Lung (tissue), 12 donors: Measurements from ENCODE around the gene TCF7. TPM values are rescaled to one million over a fixed set of nuclear protein-coding genes. Genes with fewer than 3 reads are reported as not detected.

Experiments
- ATAC-seq: fragments of 200-7000 bp; cut with Tn5 transposase; one replicate; pipeline ENCODE4 v1.9.1; 2020; ENCODE audit warnings: moderate number of reproducible peaks; ENCODE audit not compliant: insufficient read depth, low FRiP score
- DNase-seq, 3 donors: peaks; one replicate each; pipeline ENCODE4 v3.0.0-alpha.2; 2013 to 2017
- H3K27ac ChIP-seq, 2 donors: one replicate each; pipeline ENCODE4 v1.5.1; 2013; ENCODE audit warnings: mild to moderate bottlenecking in 2 of 2, moderate library complexity in 2 of 2, control low read depth in 1 of 2, inconsistent platforms in 1 of 2, low read depth in 1 of 2, low read length in 1 of 2
- H3K27me3 ChIP-seq, 3 donors: one replicate each; pipeline ENCODE4 v1.5.1; 2013; ENCODE audit warnings: low read length in 2 of 3; ENCODE audit not compliant: control insufficient read depth in 3 of 3, insufficient read depth in 3 of 3
- H3K36me3 ChIP-seq, 4 donors: one replicate each; pipeline ENCODE4 v1.5.1; 2013; ENCODE audit warnings: low read length in 4 of 4, mild to moderate bottlenecking in 1 of 4, moderate library complexity in 1 of 4; ENCODE audit not compliant: control insufficient read depth in 4 of 4, insufficient read depth in 4 of 4
- H3K4me1 ChIP-seq, 5 donors: one replicate each; pipeline ENCODE4 v1.5.1; 2013; ENCODE audit warnings: low read length in 5 of 5, mild to moderate bottlenecking in 2 of 5, moderate library complexity in 1 of 5; ENCODE audit not compliant: control insufficient read depth in 5 of 5, insufficient read depth in 5 of 5
- H3K4me3 ChIP-seq: one replicate; pipeline ENCODE4 v1.5.1; 2013; ENCODE audit warnings: mild to moderate bottlenecking, control low read depth, moderate library complexity
- H3K9ac ChIP-seq, 2 donors: one replicate each; pipeline ENCODE4 v1.5.1; 2013; ENCODE audit warnings: low read length in 2 of 2, control low read depth in 1 of 2; ENCODE audit not compliant: insufficient read depth in 1 of 2
- H3K9me3 ChIP-seq, 4 donors: one replicate each; pipeline ENCODE4 v1.5.1; 2013; ENCODE audit warnings: low read length in 3 of 4, mild to moderate bottlenecking in 1 of 4, moderate library complexity in 1 of 4; ENCODE audit not compliant: control insufficient read depth in 4 of 4, insufficient read depth in 3 of 4
- WGBS, 2 donors: extraction: QIAGEN DNeasy Blood & Tissue Kit; methylation state at CpG; one replicate each; pipeline ENCODE4 v1.1.7; 2013; 5-methylcytosine and 5-hydroxymethylcytosine counted together
- polyA plus RNA-seq, 2 donors: library from polyadenylated mRNA; stranded (reverse); fragments of 200-250 nt; gene quantifications; one replicate each; pipeline ENCODE4 v1.2.1, GENCODE V29; 2013
- total RNA-seq, 2 donors: library from RNA; depleted of rRNA in 1 of 2; stranded (reverse); fragments of >200 nt in 1 of 2; gene quantifications; one replicate each; pipeline ENCODE4 v1.2.1, GENCODE V29; 2014 to 2021
- TF ChIP-seq, protein P1 (sequence below): IDR thresholded peaks from 2 replicates; pipeline ENCODE4 v1.5.1; 2012; ENCODE audit warnings: mild to moderate bottlenecking; ENCODE audit errors: control extremely low read depth, extremely low read depth
- donor health status: control.
- donor health status: control.
- donor health status: Bipolar disorder and iron deficiency.
- donor health status: healthy.
- donor health status: DM: yes; HTN: yes; CAD: no.

Gene TCF7
- total and polyA plus RNA-seq, 4 donors, result 2.9 to 6.0 (median 3.4) TPM

DNA sequence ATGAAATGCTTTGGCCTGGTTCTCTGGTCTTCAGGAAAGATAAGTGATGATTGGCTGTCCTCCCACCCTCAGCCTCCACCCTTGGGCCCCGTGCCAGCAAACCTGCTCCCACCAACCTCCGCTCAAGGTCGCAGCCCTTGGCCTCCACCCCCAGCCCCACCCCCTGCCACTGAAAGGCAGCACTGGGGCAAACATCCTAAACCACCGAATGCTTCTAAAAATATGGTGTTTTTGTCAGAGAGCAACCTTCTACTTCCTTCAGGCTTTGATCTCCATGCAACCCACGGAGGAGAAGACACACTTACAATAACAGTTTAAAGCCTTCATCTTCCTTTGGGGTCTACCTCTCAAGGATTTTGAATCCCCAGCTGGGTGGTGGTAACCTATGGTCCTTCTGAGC is 24.0 kb upstream of the TCF7 start:
- Histone ChIP-seq H3K9me3 (no peaks in the 10 kb centered on the region), H3K27me3 (no peaks in the 10 kb centered on the region), H3K4me3 (no peak overlapping the region), H3K9ac (no peak overlapping the region), H3K4me1 (no peaks in the 10 kb centered on the region), H3K27ac (no peak overlapping the region), H3K36me3 (no peaks in the 10 kb centered on the region)
- WGBS, 2 donors, result 51 to 61% methylated on average over 5 of the region's 5 CpGs
- DNase-seq (no peak), ATAC-seq (no peak)
- TF ChIP-seq, protein P1, sequence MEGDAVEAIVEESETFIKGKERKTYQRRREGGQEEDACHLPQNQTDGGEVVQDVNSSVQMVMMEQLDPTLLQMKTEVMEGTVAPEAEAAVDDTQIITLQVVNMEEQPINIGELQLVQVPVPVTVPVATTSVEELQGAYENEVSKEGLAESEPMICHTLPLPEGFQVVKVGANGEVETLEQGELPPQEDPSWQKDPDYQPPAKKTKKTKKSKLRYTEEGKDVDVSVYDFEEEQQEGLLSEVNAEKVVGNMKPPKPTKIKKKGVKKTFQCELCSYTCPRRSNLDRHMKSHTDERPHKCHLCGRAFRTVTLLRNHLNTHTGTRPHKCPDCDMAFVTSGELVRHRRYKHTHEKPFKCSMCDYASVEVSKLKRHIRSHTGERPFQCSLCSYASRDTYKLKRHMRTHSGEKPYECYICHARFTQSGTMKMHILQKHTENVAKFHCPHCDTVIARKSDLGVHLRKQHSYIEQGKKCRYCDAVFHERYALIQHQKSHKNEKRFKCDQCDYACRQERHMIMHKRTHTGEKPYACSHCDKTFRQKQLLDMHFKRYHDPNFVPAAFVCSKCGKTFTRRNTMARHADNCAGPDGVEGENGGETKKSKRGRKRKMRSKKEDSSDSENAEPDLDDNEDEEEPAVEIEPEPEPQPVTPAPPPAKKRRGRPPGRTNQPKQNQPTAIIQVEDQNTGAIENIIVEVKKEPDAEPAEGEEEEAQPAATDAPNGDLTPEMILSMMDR, result no peak

DNA sequence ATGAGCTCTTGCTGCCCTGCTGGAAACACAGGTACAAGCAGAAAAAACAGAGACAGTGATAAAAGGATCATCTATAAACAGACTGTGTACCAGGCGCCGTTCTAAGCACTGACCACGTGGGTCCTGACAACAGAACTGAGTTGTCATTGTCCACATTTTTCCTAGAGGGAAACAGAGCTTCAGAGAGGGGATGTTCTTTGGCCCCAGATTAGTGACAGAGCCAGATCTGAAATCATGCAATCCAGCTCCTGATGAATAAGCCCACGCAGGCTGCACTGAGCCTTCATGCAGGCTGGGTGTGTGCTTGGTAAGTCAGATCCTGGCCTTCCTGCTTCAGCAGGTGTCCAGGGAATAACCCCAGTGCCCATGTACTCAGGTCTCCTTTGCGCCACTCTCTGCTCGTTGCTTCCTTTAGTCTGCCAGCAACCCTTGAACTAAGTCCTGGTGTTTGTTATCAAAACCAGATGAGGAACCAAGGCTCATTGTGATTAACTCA is 22.8 kb upstream of the TCF7 start:
- 77 to 80% methylated on average over 6 of the region's 6 CpGs for WGBS, 2 donors
- Histone ChIP-seq H3K27ac (no peak overlapping the region), H3K27me3 (no peaks in the 10 kb centered on the region), H3K4me1 (no peaks in the 10 kb centered on the region), H3K36me3 (no peaks in the 10 kb centered on the region), H3K9ac (no peak overlapping the region), H3K4me3 (no peak overlapping the region), H3K9me3 (no peaks in the 10 kb centered on the region)
- TF ChIP-seq, protein P1, result no peak
- no peak for ATAC-seq
- no peak for DNase-seq

DNA sequence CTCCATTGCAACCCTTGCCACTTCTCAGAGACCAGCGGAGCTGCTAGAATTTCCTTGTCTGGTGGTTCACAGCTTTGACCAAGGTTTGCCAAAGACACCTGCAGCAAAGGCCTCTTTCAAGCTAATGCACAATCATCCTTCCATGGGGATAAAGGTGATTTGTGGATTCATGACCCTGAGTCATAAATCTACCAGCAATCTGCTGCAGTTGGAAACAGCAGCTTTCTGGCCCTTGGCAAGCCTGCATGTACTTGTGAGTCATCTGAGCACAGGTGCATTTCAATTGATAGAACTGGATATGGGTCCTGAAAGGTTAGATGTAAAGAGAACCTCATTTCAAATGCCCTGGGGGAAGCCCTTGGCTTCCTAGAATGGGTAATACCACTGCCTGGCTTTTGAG is 21.6 kb upstream of the TCF7 start:
- no peak for DNase-seq
- WGBS, 2 donors, result 48 to 98% methylated on average over 1 of the region's 1 CpG
- Histone ChIP-seq H3K9ac (no peak overlapping the region), H3K36me3 (no peaks in the 10 kb centered on the region), H3K9me3 (no peaks in the 10 kb centered on the region), H3K27ac (no peak overlapping the region), H3K4me1 (no peaks in the 10 kb centered on the region), H3K4me3 (no peak overlapping the region), H3K27me3 (no peaks in the 10 kb centered on the region)
- TF ChIP-seq, protein P1, result no peak
- no peak for ATAC-seq

DNA sequence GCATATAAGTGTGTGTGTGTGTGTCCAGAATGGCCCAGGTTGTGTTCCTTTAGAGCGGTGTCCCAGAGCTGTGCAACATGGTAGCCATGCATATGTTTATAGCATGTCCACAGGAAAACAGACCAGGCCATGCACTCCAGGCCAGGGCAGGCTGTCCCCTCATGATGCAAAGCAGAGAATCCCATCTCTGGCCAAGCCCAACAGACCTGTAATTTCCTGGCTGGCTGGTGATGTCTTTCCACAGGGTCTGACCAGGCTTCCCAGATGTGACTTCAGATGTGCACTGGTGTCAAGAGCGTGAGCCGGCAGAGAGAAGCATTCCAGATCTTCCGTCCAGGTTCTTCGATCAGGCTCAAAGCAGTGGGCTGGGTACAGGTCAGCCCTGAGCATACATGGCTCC is 21.1 kb upstream of the TCF7 start:
- TF ChIP-seq, protein P1, result no peak

More for the DNA sequence above, 21.1 kb upstream of the TCF7 start:
- Histone ChIP-seq H3K27me3 (no peaks in the 10 kb centered on the region), H3K4me3 (no peak overlapping the region), H3K9me3 (no peaks in the 10 kb centered on the region), H3K9ac (no peak overlapping the region), H3K36me3 (no peaks in the 10 kb centered on the region), H3K4me1 (no peaks in the 10 kb centered on the region), H3K27ac (no peak overlapping the region)
- WGBS, 2 donors, result 97 to 98% methylated on average over 5 of the region's 5 CpGs
- DNase-seq (no peak), ATAC-seq (no peak)
